NT2/D1 (cell line): ENCODE measurements around the gene CDC42SE1.

Experiments
- SUZ12 ChIP-seq: IDR thresholded peaks from 2 replicates; pipeline ENCODE4 v1.6.1; 2011; ENCODE audit not compliant: insufficient read length, insufficient read depth; ENCODE audit errors: extremely low read depth
- YY1 ChIP-seq: IDR thresholded peaks from 2 replicates; pipeline ENCODE4 v1.6.1; 2011; ENCODE audit not compliant: insufficient read length, insufficient read depth
- ZNF274 ChIP-seq: IDR thresholded peaks from 2 replicates; pipeline ENCODE4 v1.6.1; 2011; ENCODE audit warnings: mild to moderate bottlenecking, low read depth, low read length

DNA sequence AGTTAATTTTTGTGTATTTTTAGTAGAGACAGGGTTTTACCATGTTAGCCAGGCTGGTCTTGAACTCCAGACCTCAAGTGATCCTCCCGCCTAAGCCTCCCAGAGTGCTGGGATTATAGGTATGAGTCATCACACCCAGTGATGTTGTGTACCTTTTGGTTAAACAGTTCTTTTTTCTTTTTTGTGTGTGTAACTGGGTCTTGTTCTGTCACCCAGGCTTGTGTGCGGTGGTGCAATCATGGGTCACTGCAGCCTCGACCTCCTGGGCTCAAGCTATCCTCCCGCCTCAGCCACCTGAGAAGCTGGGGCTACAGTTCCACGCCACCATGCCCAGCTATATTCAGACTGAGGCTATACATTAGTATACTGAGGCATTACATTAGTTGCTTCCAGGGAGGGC, 48.9 kb upstream of the CDC42SE1 start:
- TF ChIP-seq ZNF274: no peak
- TF ChIP-seq YY1: no peak
- TF ChIP-seq SUZ12: no peak
